ENCODE results near the gene TMEM263. TPM values are rescaled to one million over a fixed set of nuclear protein-coding genes. Genes with fewer than 3 reads are reported as not detected.
A peak's percentile ranks its signal among the peaks of the same experiment; 100 is the strongest.

The TMEM263 gene
- total and polyA plus RNA-seq, 10 donors = 9.6 to 38.1 (median 28.5) TPM

GRCh38 chr12:106978035-106978800 is 22.5 kb downstream of the TMEM263 start:
- 75 to 86% (median 82%) methylated on average over 9 of the region's 9 CpGs for WGBS, 5 donors
- no peak overlapping the region for H3K4me3 ChIP-seq
- peaks cover 0 to 13% (median 0%) of the 10 kb centered on the region in 6 donors for H3K36me3 ChIP-seq
- H3K27ac ChIP-seq = peak overlapping the region in 2 of 8 donors; percentile 6 to 22
- peaks cover 0 to 29% (median 3%) of the 10 kb centered on the region in 6 donors for H3K4me1 ChIP-seq
- TF ChIP-seq POLR2A (IDR thresholded peaks at IDR 0.05) (no peak), CTCF (IDR thresholded peaks at IDR 0.05 in 8 of 11, conservative IDR thresholded peaks at IDR 0.05 in 3 of 11) (no peak), POLR2AphosphoS5 (IDR thresholded peaks at IDR 0.05) (no peak)
- no peak for DNase-seq
- H3K9me3 ChIP-seq = no peaks in the 10 kb centered on the region
- intact Hi-C loops (cut with DNase I; ENCODE audit: low total_unique reads) = no loop called here
- no peaks in the 10 kb centered on the region for H3K27me3 ChIP-seq (replicated peaks in 1 of 7)

GRCh38 chr12:106980944-106981343 is 25.2 kb downstream of the TMEM263 start:
- Histone ChIP-seq H3K27me3 (replicated peaks in 1 of 7) (no peaks in the 10 kb centered on the region), H3K36me3 (peaks cover 0 to 2% (median 0%) of the 10 kb centered on the region in 6 donors), H3K4me1 (peaks cover 0 to 31% (median 9%) of the 10 kb centered on the region in 6 donors), H3K4me3 (no peak overlapping the region), H3K9me3 (no peaks in the 10 kb centered on the region), H3K27ac (peak overlapping the region in 1 of 8 donors; percentile 27)
- 69 to 90% (median 85%) methylated on average over 7 of the region's 7 CpGs for WGBS, 5 donors
- TF ChIP-seq POLR2A (IDR thresholded peaks at IDR 0.05) (no peak), POLR2AphosphoS5 (IDR thresholded peaks at IDR 0.05) (peak in 1 of 3 donors; percentile 34)
- DNase-seq = no peak
- intact Hi-C loops (cut with DNase I; ENCODE audit: low total_unique reads) = no loop called here

- H3K9me3 ChIP-seq = no peaks in the 10 kb centered on the region
- WGBS, 5 donors = 80 to 93% (median 84%) methylated on average over 3 of the region's 3 CpGs
- TF ChIP-seq POLR2AphosphoS5 (IDR thresholded peaks at IDR 0.05) (peak in 1 of 3 donors; percentile 50), CTCF (IDR thresholded peaks at IDR 0.05 in 8 of 11, conservative IDR thresholded peaks at IDR 0.05 in 3 of 11) (no peak)
- H3K36me3 ChIP-seq = no peaks in the 10 kb centered on the region
- intact Hi-C loops (cut with DNase I; ENCODE audit: low total_unique reads) = no loop called here
- no peak for DNase-seq
- peaks cover 0 to 39% (median 15%) of the 10 kb centered on the region in 6 donors for H3K4me1 ChIP-seq
- peak overlapping the region in 2 of 8 donors; percentile 27 to 34 for H3K27ac ChIP-seq
- H3K4me3 ChIP-seq = no peak overlapping the region
- no peaks in the 10 kb centered on the region for H3K27me3 ChIP-seq (replicated peaks in 1 of 7)
These were observed 26.1 kb downstream of the TMEM263 start for GRCh38 chr12:106981788-106982187.

- WGBS, 5 donors = 86 to 98% (median 90%) methylated on average over 1 of the region's 1 CpG
- H3K9me3 ChIP-seq = no peaks in the 10 kb centered on the region
- intact Hi-C loops (cut with DNase I; ENCODE audit: low total_unique reads) = no loop called here
- H3K27ac ChIP-seq = peak overlapping the region in 1 of 8 donors; percentile 34
- H3K36me3 ChIP-seq = no peaks in the 10 kb centered on the region
- H3K4me1 ChIP-seq = peaks cover 0 to 41% (median 16%) of the 10 kb centered on the region in 6 donors
- H3K4me3 ChIP-seq = no peak overlapping the region
- TF ChIP-seq CTCF (IDR thresholded peaks at IDR 0.05 in 8 of 11, conservative IDR thresholded peaks at IDR 0.05 in 3 of 11) (no peak), POLR2AphosphoS5 (IDR thresholded peaks at IDR 0.05) (no peak), POLR2A (IDR thresholded peaks at IDR 0.05) (no peak)
- DNase-seq = no peak
- H3K27me3 ChIP-seq (replicated peaks in 1 of 7) = no peaks in the 10 kb centered on the region
These were observed 26.5 kb downstream of the TMEM263 start for GRCh38 chr12:106982229-106982628.

All from spleen (tissue), 11 donors.